Lung (tissue), 12 donors: ENCODE data around the gene GPR137. TPM values are rescaled to one million over a fixed set of nuclear protein-coding genes. Genes with fewer than 3 reads are reported as not detected.

Experiments used
- ATAC-seq: fragments of 200-7000 bp; cut with Tn5 transposase; one replicate; pipeline ENCODE4 v1.9.1; 2020; ENCODE audit warnings: moderate number of reproducible peaks; ENCODE audit not compliant: insufficient read depth, low FRiP score
- DNase-seq, 3 donors: peaks; one replicate each; pipeline ENCODE4 v3.0.0-alpha.2; 2013 to 2017
- H3K27ac ChIP-seq, 2 donors: one replicate each; pipeline ENCODE4 v1.5.1; 2013; ENCODE audit warnings: mild to moderate bottlenecking in 2 of 2, moderate library complexity in 2 of 2, control low read depth in 1 of 2, inconsistent platforms in 1 of 2, low read depth in 1 of 2, low read length in 1 of 2
- H3K27me3 ChIP-seq, 3 donors: one replicate each; pipeline ENCODE4 v1.5.1; 2013; ENCODE audit warnings: low read length in 2 of 3; ENCODE audit not compliant: control insufficient read depth in 3 of 3, insufficient read depth in 3 of 3
- H3K36me3 ChIP-seq, 4 donors: one replicate each; pipeline ENCODE4 v1.5.1; 2013; ENCODE audit warnings: low read length in 4 of 4, mild to moderate bottlenecking in 1 of 4, moderate library complexity in 1 of 4; ENCODE audit not compliant: control insufficient read depth in 4 of 4, insufficient read depth in 4 of 4
- H3K4me1 ChIP-seq, 5 donors: one replicate each; pipeline ENCODE4 v1.5.1; 2013; ENCODE audit warnings: low read length in 5 of 5, mild to moderate bottlenecking in 2 of 5, moderate library complexity in 1 of 5; ENCODE audit not compliant: control insufficient read depth in 5 of 5, insufficient read depth in 5 of 5
- H3K4me3 ChIP-seq: one replicate; pipeline ENCODE4 v1.5.1; 2013; ENCODE audit warnings: mild to moderate bottlenecking, control low read depth, moderate library complexity
- H3K9ac ChIP-seq, 2 donors: one replicate each; pipeline ENCODE4 v1.5.1; 2013; ENCODE audit warnings: low read length in 2 of 2, control low read depth in 1 of 2; ENCODE audit not compliant: insufficient read depth in 1 of 2
- H3K9me3 ChIP-seq, 4 donors: one replicate each; pipeline ENCODE4 v1.5.1; 2013; ENCODE audit warnings: low read length in 3 of 4, mild to moderate bottlenecking in 1 of 4, moderate library complexity in 1 of 4; ENCODE audit not compliant: control insufficient read depth in 4 of 4, insufficient read depth in 3 of 4
- WGBS, 2 donors: extraction: QIAGEN DNeasy Blood & Tissue Kit; methylation state at CpG; one replicate each; pipeline ENCODE4 v1.1.7; 2013; 5-methylcytosine and 5-hydroxymethylcytosine counted together
- polyA plus RNA-seq, 2 donors: library from polyadenylated mRNA; stranded (reverse); fragments of 200-250 nt; gene quantifications; one replicate each; pipeline ENCODE4 v1.2.1, GENCODE V29; 2013
- total RNA-seq, 2 donors: library from RNA; depleted of rRNA in 1 of 2; stranded (reverse); fragments of >200 nt in 1 of 2; gene quantifications; one replicate each; pipeline ENCODE4 v1.2.1, GENCODE V29; 2014 to 2021
- TF ChIP-seq, protein P1 (sequence below): IDR thresholded peaks from 2 replicates; pipeline ENCODE4 v1.5.1; 2012; ENCODE audit warnings: mild to moderate bottlenecking; ENCODE audit errors: control extremely low read depth, extremely low read depth
- donor health status: control.
- donor health status: control.
- donor health status: Bipolar disorder and iron deficiency.
- donor health status: healthy.
- donor health status: DM: yes; HTN: yes; CAD: no.

Gene GPR137
- total and polyA plus RNA-seq, 4 donors, result 14.5 to 59.1 (median 27.5) TPM

DNA sequence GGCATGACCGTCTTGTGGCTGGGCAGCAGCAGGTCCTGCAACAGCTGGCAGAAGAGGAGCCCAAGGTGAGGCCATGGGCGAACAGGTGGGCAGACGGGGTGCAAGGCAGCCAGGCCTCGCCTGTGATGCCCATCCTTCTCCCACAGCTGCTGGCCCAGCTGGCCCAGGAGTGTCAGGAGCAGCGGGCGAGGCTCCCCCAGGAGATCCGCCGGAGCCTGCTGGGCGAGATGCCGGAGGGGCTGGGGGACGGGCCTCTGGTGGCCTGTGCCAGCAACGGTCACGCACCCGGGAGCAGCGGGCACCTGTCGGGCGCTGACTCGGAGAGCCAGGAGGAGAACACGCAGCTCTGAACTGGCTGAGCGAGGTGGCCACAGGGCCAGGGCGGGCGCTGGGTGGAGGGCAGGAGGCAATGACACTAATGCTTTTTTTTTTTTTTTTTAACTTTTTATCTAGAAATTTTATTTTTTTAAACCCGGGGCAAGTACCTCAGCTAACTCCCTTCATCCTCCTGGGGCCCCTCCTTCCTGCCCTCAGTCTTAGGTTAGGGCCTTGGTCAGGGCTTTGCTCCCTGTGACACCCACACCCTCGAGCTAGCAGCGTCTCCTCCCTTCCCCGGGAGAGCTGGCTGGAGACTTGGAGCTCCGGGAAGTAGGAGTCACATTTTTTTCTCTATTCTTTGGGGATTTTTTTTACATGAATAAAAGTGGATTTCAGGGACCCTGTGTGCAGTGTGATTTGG, 18.3 kb upstream of the GPR137 start:
- no peak for DNase-seq
- H3K9ac ChIP-seq, result no peak overlapping the region

DNA sequence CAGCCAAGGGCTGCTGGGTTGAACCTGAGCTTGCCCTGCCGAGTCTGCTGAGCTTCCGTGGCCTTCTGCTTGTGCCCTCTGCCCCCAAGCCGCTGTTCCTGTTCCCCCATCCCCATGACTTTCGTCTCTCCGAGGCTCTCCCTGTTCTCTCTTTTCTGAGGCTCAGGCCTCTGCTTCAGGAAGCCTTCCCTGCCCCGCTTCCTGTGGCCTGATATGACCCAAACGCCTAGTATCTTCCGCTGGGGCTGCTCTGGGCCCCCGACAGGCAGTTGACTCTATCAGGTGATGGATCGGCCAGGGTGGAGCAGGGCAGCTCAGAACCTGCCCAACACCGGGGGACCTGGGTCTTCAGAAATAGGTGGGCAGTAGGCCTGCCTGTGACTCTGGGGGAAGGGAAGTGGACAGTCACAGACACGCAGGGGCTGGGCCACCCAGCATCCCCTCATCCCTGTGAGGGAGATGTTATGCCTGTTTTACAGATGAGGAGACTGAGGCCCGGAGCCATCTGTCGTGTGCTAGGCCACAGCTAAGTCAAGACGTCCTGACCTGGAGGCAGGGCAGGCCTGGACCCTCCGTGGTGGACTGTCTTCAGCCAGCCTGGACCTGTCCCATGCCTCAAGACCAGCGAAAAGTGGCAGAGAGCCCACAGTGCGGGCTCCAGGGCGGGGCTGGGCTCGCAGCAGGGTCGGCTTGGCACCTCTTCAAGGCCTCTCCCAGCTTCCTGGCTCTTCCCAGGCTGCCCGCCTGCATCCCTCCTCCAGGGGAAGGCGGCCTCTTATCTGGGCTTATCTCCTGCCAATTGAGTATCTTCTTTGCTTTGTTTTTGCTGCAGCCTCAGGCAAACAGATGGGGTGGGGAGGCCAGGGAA, 17.4 kb upstream of the GPR137 start:
- Histone ChIP-seq H3K9me3 (no peaks in the 10 kb centered on the region), H3K36me3 (peaks cover 2 to 33% (median 12%) of the 10 kb centered on the region in 4 donors), H3K27me3 (no peaks in the 10 kb centered on the region), H3K4me3 (no peak overlapping the region), H3K27ac (peak overlapping the region; percentile 96 to 99), H3K9ac (no peak overlapping the region), H3K4me1 (peaks cover 0 to 28% (median 8%) of the 10 kb centered on the region in 5 donors)
- 28 to 30% methylated on average over 23 of the region's 23 CpGs for WGBS, 2 donors
- DNase-seq (peak in 2 of 3 donors; percentile 73 to 81), ATAC-seq (no peak)
- TF ChIP-seq, protein P1, sequence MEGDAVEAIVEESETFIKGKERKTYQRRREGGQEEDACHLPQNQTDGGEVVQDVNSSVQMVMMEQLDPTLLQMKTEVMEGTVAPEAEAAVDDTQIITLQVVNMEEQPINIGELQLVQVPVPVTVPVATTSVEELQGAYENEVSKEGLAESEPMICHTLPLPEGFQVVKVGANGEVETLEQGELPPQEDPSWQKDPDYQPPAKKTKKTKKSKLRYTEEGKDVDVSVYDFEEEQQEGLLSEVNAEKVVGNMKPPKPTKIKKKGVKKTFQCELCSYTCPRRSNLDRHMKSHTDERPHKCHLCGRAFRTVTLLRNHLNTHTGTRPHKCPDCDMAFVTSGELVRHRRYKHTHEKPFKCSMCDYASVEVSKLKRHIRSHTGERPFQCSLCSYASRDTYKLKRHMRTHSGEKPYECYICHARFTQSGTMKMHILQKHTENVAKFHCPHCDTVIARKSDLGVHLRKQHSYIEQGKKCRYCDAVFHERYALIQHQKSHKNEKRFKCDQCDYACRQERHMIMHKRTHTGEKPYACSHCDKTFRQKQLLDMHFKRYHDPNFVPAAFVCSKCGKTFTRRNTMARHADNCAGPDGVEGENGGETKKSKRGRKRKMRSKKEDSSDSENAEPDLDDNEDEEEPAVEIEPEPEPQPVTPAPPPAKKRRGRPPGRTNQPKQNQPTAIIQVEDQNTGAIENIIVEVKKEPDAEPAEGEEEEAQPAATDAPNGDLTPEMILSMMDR, result no peak

More for the DNA sequence above, 18.3 kb upstream of the GPR137 start:
- no peak for ATAC-seq
- H3K4me3 ChIP-seq, result no peak overlapping the region
- H3K36me3 ChIP-seq, result peaks cover 2 to 42% (median 11%) of the 10 kb centered on the region in 4 donors
- H3K4me1 ChIP-seq, result peaks cover 0 to 26% (median 8%) of the 10 kb centered on the region in 5 donors
- no peaks in the 10 kb centered on the region for H3K27me3 ChIP-seq
- TF ChIP-seq, protein P1, result no peak
- no peaks in the 10 kb centered on the region for H3K9me3 ChIP-seq
- H3K27ac ChIP-seq, result peak overlapping the region; percentile 96 to 99
- 79 to 85% methylated on average over 27 of the region's 27 CpGs for WGBS, 2 donors

DNA sequence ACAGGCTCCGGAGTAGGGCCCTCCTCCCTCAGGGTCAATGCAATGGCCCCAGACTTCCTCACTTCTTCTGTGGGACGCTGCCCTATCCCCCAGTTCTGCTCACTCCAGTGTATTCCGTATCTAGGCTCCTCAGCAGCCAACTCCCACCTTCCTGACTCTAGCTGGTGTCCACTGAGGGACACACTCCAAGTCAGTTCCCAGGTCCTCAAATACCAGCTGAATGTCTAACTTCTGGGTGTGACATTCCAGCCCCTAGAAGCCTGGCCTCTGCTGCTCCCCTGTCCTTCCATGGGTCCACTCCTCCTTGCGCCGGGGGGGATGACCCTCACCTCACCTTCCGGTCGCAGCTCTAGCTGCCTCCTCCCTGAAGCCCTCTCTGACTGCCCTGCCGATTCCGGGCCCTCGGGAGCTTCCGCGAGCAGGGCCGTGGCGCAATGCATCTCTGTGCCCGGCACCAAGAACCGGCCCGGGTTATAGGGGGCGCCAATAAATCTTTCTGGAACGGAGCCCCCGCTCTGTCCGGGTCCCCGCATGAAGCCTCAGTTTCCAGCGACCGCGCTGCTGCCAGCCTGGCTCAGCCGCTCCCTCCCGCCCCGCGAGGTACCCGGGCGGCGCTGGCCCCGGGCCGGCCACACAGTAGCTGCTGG, 16.6 kb upstream of the GPR137 start:
- Histone ChIP-seq H3K9me3 (no peaks in the 10 kb centered on the region), H3K4me3 (peak overlapping the region; percentile 39), H3K36me3 (peaks cover 2 to 26% (median 11%) of the 10 kb centered on the region in 4 donors), H3K27ac (peak overlapping the region; percentile 96 to 99), H3K9ac (peak overlapping the region; percentile 25 to 63), H3K27me3 (no peaks in the 10 kb centered on the region), H3K4me1 (peaks cover 0 to 28% (median 8%) of the 10 kb centered on the region in 5 donors)
- DNase-seq (peak; percentile 55 to 65 (median 64)), ATAC-seq (peak; percentile 2)
- WGBS, 2 donors, result 1 to 2% methylated on average over 29 to 34 of the region's 34 CpGs
- TF ChIP-seq, protein P1, result no peak
